ENCODE data around the gene EEF1E1. TPM values are rescaled to one million over a fixed set of nuclear protein-coding genes. Genes with fewer than 3 reads are reported as not detected.

EEF1E1 gene
- total and polyA plus RNA-seq, 2 of the 8 experiments (the other 6 are each of a cell fraction or from before 2014, with no cell fraction given) = 96.8 to 112 TPM

DNA sequence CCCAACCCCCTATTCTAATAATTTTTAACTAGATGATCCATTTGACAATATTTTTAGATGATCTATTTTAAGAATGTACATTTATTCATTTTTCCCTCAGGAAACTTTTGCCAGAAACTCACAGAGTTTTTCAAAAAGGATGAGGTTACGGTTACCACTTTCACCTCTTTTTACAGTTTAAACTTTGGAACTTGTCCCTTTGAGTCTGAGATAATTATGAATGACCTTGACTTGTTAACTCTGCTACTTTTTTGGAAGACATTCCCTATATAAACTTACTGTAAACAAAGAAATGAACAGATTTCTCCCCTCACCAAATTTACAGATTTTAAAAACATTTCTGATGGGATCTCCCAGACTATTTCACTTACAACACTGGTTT lies 19.8 kb downstream of the EEF1E1 start:
- Histone ChIP-seq H3K27ac (ENCODE audit: low read depth, low read length) (no peak overlapping the region), H4K8ac (ENCODE audit: extremely low read depth, insufficient read depth, low read length) (no peak overlapping the region), H4K20me1 (replicated peaks in 1 of 2; ENCODE audit: control insufficient read depth in 1 of 2, insufficient read depth in 2 of 2, low read length in 2 of 2) (peaks cover 2 to 5% of the 10 kb centered on the region in 2 experiments), H4K5ac (ENCODE audit: insufficient read length, low read depth, low read length) (no peak overlapping the region), H3K9ac (replicated peaks in 1 of 4; ENCODE audit: extremely low read depth in 1 of 4, low read depth in 3 of 4, low read length in 3 of 4) (no peak overlapping the region), H3K9me3 (ENCODE audit: insufficient read depth in 2 of 2, low read depth in 1 of 2, low read length in 1 of 2) (no peaks in the 10 kb centered on the region), H4K91ac (replicated peaks; ENCODE audit: insufficient read length, low read length) (no peak overlapping the region), H3K4me3 (ENCODE audit: extremely low read depth in 1 of 4, insufficient read depth in 2 of 4, low read depth in 3 of 4, low read length in 4 of 4) (no peak overlapping the region), H3K4ac (replicated peaks; ENCODE audit: insufficient read length, low read depth, low read length) (no peak overlapping the region), H3K79me2 (ENCODE audit: control insufficient read depth in 1 of 2, insufficient read depth in 2 of 2, low read length in 2 of 2) (peaks cover 0 to 43% of the 10 kb centered on the region in 2 experiments; a peak in 2 of 4 replicates), H2BK5ac (ENCODE audit: low read depth, low read length) (no peak overlapping the region), H3K14ac (ENCODE audit: insufficient read length) (no peak overlapping the region), H3K56ac (replicated peaks; ENCODE audit: insufficient read length, low read depth, low read length) (no peak overlapping the region), H2AK5ac (ENCODE audit: low read depth, low read length) (no peak overlapping the region), H3K4me1 (replicated peaks in 1 of 4; ENCODE audit: control insufficient read depth in 3 of 4, insufficient read depth in 4 of 4, low read length in 3 of 4) (no peaks in the 10 kb centered on the region), H3K27me3 (replicated peaks in 1 of 4; ENCODE audit: control insufficient read depth in 3 of 4, extremely low read depth in 1 of 4, insufficient read depth in 3 of 4, low read length in 3 of 4) (no peaks in the 10 kb centered on the region), H3K18ac (ENCODE audit: extremely low read depth, low read length) (no peak overlapping the region), H2BK15ac (ENCODE audit: low read length) (no peak overlapping the region), H2BK20ac (ENCODE audit: low read length) (no peak overlapping the region), H2AFZ (ENCODE audit: low read length) (no peak overlapping the region), H3K36me3 (ENCODE audit: control insufficient read depth in 2 of 4, insufficient read depth in 4 of 4, low read length in 3 of 4) (peaks cover 0 to 57% (median 16%) of the 10 kb centered on the region in 4 experiments; a peak in 7 of 8 replicates), H2BK12ac (ENCODE audit: low read depth, low read length) (no peak overlapping the region), H3K23me2 (ENCODE audit: low read depth, low read length) (no peaks in the 10 kb centered on the region), H2BK120ac (replicated peaks; ENCODE audit: low read depth, low read length) (no peak overlapping the region), H3K4me2 (ENCODE audit: insufficient read depth in 1 of 2, low read depth in 2 of 2, low read length in 2 of 2) (no peak overlapping the region), H3K23ac (ENCODE audit: insufficient read length) (no peak overlapping the region), H3K79me1 (ENCODE audit: low read depth, low read length) (no peaks in the 10 kb centered on the region)
- DNase-seq (ENCODE audit: low read depth in 1 of 2, low spot score in 2 of 2) (no peak), FAIRE-seq (no peak)
- ChIA-PET POLR2A (ENCODE audit: partially characterized antibody) (interaction anchor here (0.5 kb wide), 1 partner anchor 19 kb away, joined by 3 read pairs; the partner anchor contains the start of gene EEF1E1), CTCF (ENCODE audit: partially characterized antibody) (no interaction called here)
- no peak for TF ChIP-seq CEBPB (IDR thresholded peaks at IDR 0.05; ENCODE audit: low read depth, low read length)
- no peak for TF ChIP-seq HDAC6 (IDR thresholded peaks at IDR 0.05; ENCODE audit: low read depth, low read length)
- no peak for TF ChIP-seq SP4 (IDR thresholded peaks at IDR 0.05; ENCODE audit: low read length)
- WGBS, 2 experiments (ENCODE audit: extremely low coverage in 1 of 2, insufficient coverage in 1 of 2, insufficient read length in 1 of 2, insufficient replicate concordance in 2 of 2, low coverage in 1 of 2, low lambda C conversion rate in 2 of 2, missing lambda C conversion rate in 1 of 2) = 100% methylated on average over 1 of the region's 1 CpG; no CpG with 5 or more reads in 1 of the 2 experiments
